ENCODE data around the gene QRFP. TPM values are rescaled to one million over a fixed set of nuclear protein-coding genes. Genes with fewer than 3 reads are reported as not detected.
A peak's percentile ranks its signal among the peaks of the same experiment; 100 is the strongest.

Gene QRFP
- total RNA-seq, 1 donor from 2014 or later, result 0.48 TPM

- no peak for DNase-seq (ENCODE audit: low spot score)
Observed at GRCh38 chr9:130904070-130905044, 7.7 kb upstream of the QRFP start.

- no peak for DNase-seq (ENCODE audit: low spot score)
Observed at GRCh38 chr9:130903194-130904069, 6.8 kb upstream of the QRFP start.

- no peak for DNase-seq (ENCODE audit: low spot score)
Observed at GRCh38 chr9:130902204-130903185, 5.9 kb upstream of the QRFP start.

- no peak for DNase-seq (ENCODE audit: low spot score)
Observed at GRCh38 chr9:130901498-130902203, 5.0 kb upstream of the QRFP start.

GRCh38 chr9:130900701-130901497 lies 4.3 kb upstream of the QRFP start:
- DNase-seq (ENCODE audit: low spot score), result no peak

GRCh38 chr9:130899051-130899748 lies 2.6 kb upstream of the QRFP start:
- DNase-seq (ENCODE audit: low spot score), result no peak

- DNase-seq (ENCODE audit: low spot score), result no peak
Observed at GRCh38 chr9:130898552-130898852, 1.9 kb upstream of the QRFP start.

- DNase-seq (ENCODE audit: low spot score), result no peak
Observed at GRCh38 chr9:130897848-130898551, 1.4 kb upstream of the QRFP start.

GRCh38 chr9:130897105-130897751 lies 616 bp upstream of the QRFP start:
- no peak for DNase-seq (ENCODE audit: low spot score)

- no peak for DNase-seq (ENCODE audit: low spot score)
Observed at GRCh38 chr9:130895481-130896232, 955 bp downstream of the QRFP start.

- no peak for DNase-seq (ENCODE audit: low spot score)
Observed at GRCh38 chr9:130895038-130895437, 1.6 kb downstream of the QRFP start.

GRCh38 chr9:130894546-130894945 lies 2.1 kb downstream of the QRFP start:
- DNase-seq (ENCODE audit: low spot score), result no peak

- DNase-seq (ENCODE audit: low spot score), result peak; percentile 63
Observed at GRCh38 chr9:130893341-130894101, 3.1 kb downstream of the QRFP start.

GRCh38 chr9:130892477-130893304 lies 3.9 kb downstream of the QRFP start:
- no peak for DNase-seq (ENCODE audit: low spot score)

GRCh38 chr9:130891688-130892476 lies 4.7 kb downstream of the QRFP start:
- DNase-seq (ENCODE audit: low spot score), result no peak
